HG03469 (cell line): ENCODE measurements around the gene ELMO1.

ENCODE experiments used
- ATAC-seq: cut with Tn5 transposase; IDR thresholded peaks from one replicate; pipeline ENCODE4 v1.9.1; 2021; ENCODE audit warnings: mild to moderate bottlenecking, moderate library complexity, moderate number of reproducible peaks; ENCODE audit not compliant: unreplicated experiment

ELMO1 gene

DNA sequence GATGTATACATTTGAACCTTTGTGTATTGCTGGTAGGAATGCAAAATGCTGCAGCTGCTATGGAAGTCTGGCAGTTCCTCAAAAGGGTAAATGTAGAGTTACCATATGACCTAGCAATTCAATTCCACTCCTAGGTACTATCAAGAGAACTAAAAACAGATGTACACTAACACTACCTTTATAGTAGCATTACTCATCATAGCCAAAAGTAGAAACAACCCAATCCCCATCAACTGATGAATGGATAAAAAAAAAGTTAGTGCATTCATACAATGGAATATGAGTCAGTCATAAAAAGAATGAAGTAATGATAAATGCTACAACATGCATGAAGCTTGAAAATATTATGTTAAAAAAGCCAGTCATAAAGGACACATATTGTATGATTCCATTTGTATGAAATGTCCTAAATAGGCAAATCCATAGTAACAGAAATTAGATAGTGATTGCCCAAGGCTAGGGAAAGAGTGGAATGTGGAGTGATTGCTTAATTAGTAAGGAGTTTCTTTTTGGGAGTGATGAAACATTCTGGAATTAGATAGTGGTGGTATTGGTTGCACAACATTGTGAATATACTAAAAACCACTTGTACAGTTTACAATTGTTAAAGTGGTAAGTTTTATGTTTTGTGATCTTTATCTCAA, 628.0 kb downstream of the ELMO1 start:
- no peak for ATAC-seq

DNA sequence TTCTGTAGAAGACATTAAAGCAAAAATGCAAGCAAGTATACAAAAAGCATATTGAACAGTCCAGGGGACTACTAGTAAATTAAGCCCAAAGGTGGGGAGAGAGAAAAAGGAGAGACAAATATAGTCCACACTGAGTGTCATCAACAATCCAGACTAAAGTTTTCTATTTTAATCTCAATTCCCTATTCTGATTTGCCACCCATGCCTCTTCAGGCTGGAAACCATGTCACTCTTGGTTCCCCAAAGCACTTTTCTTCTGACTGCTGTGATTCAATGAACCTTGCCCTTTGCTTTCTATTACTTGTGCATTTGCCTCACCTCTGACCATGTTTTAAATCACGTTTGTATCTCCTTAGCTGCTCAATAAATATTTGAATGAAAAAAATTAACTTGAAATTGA, 629.0 kb downstream of the ELMO1 start:
- no peak for ATAC-seq

DNA sequence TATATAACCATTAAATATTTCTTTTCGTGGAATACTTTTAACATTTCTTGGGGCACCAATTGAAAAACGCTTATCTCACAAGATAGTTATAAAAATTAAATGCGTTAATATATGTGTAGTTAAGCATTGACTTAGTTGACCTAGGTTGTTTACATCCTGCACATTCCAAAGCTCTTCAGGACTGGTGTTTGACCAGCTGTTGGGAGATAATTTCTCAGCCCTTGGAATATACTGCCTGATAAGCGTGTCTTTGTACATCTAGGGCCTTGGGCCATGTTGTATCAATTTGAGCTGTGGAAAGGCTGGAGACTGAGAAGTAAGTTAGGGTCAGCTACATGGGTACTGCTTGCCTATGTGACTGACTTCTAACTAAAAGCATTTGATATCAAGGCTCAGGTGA, 634.4 kb downstream of the ELMO1 start:
- no peak for ATAC-seq

DNA sequence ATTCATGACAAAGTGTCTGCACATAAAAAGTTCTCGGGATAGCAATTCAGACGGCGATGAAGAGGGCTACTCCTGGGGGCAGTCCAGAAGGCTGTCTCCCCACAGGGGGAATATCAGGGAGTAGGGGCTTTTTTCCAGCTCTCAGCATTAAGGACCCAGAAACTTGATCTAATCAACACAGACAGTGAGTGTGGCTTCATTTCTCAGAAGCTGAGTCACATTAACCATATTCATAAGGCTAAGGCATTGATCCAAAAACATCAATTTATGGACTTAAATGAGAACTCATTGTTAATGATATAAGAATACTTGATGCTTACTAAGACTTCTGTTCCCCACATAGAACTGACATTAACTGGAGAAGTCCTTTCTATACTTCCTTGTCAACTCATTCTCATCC, 636.9 kb downstream of the ELMO1 start:
- ATAC-seq: no peak

DNA sequence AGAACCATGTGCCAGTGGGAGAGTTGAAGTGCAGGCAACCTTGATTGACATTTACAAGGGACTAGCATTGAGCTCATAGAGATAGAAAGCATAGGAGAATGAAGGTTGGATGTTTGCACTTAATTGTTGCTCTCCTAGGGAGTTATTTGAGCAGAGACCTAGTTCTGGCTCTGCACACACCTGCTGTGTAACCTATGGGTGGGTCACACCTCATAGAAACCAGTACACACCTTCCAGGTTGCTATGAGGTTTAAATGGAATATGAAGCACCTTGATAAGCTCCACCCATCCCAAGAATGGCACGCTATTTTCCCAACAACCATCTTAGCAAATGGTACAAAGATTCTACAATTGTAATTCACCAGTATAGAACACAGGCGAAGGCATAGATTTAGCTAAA, 638.2 kb downstream of the ELMO1 start:
- ATAC-seq: no peak

DNA sequence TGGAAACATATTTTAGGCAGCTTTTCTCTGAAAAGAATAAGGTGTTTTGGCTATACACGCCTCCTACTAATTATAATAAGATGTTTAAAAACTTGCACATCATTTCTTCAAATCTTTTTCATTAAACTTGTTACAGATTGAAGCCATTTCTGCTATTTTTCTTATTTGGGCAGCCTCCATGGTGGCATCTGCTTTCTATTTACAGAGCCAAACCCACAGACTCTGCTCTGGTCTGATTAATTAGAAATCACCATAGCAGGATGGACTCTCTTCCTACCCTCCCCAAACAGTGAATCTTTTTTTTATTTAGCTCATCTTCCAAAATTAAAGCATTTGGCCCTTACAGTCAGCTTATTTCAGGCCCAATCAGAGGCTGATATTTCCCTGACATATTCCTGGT, 638.6 kb downstream of the ELMO1 start:
- no peak for ATAC-seq

- ATAC-seq: no peak
These were observed 639.2 kb downstream of the ELMO1 start for GRCh38 chr7:36809510-36809909.

DNA sequence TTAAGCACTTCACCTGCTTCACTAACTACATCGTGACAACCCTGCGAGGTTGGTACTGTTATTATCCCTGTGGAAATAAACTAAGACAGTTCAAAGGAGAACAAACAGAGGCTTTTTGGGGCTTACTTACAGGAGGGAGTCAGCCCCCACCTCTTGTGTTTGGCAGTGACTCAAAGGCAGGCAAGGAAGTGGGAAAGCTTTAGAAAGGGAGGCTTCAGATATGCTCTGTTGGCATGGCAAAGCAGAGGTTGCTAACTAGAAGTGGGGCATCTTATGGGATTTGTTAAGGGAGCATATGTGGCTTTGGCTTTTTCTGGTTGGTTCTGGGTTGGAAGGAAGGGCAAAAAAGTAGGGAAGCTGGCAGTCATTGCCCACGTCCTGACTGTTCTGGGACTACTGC, 639.6 kb downstream of the ELMO1 start:
- ATAC-seq: no peak

- no peak for ATAC-seq
These were observed 641.8 kb downstream of the ELMO1 start for GRCh38 chr7:36806891-36807290.
